Fibroblast of lung (primary cell): ENCODE measurements around the gene DYSF. TPM values are rescaled to one million over a fixed set of nuclear protein-coding genes. Genes with fewer than 3 reads are reported as not detected.

ENCODE experiments used
- DNase-seq, 2 donors: peaks; one replicate each; pipeline versions ENCODE4 v3.0.0 to v3.0.0-alpha.2; 2010; ENCODE audit warnings: low read depth in 2 of 2
- H2AFZ ChIP-seq: 2 replicates; pipeline ENCODE4 v1.5.1; 2012; ENCODE audit warnings: low read length, control low read depth, inconsistent platforms
- H3K27ac ChIP-seq: 2 replicates; pipeline ENCODE4 v1.5.1; 2011; ENCODE audit warnings: low read length, control low read depth; ENCODE audit not compliant: insufficient read depth
- H3K27me3 ChIP-seq: 2 replicates; pipeline ENCODE4 v1.5.1; 2011; ENCODE audit warnings: mild to moderate bottlenecking, low read length; ENCODE audit not compliant: control insufficient read depth, insufficient read depth
- H3K36me3 ChIP-seq: 2 replicates; pipeline ENCODE4 v1.5.1; 2011; ENCODE audit warnings: low read length; ENCODE audit not compliant: control insufficient read depth, insufficient read depth
- H3K4me1 ChIP-seq: 2 replicates; pipeline ENCODE4 v1.5.1; 2011; ENCODE audit warnings: low read length; ENCODE audit not compliant: control insufficient read depth, insufficient read depth; ENCODE audit errors: extremely low read depth
- H3K4me2 ChIP-seq: 2 replicates; pipeline ENCODE4 v1.5.1; 2011; ENCODE audit warnings: low read length, control low read depth; ENCODE audit not compliant: insufficient read depth; ENCODE audit errors: extremely low read depth
- H3K4me3 ChIP-seq, 4 experiments: fragments of 200-600 bp in 1 of 4; sonication (generic) in 1 of 4; replicated peaks in 1 of 4; 2 replicates each; pipeline ENCODE4 v1.5.1; 2011 to 2016; ENCODE audit warnings: low read length in 4 of 4, low read depth in 3 of 4, mild to moderate bottlenecking in 3 of 4, control low read depth in 2 of 4, inconsistent platforms in 1 of 4, mixed read lengths in 1 of 4; ENCODE audit not compliant: insufficient read depth in 1 of 4; ENCODE audit errors: control extremely low read depth in 1 of 4
- H3K79me2 ChIP-seq: 2 replicates; pipeline ENCODE4 v1.5.1; 2012; ENCODE audit warnings: mild to moderate bottlenecking, low read length, inconsistent platforms; ENCODE audit not compliant: control insufficient read depth, insufficient read depth
- H3K9ac ChIP-seq: 2 replicates; pipeline ENCODE4 v1.5.1; 2011; ENCODE audit warnings: mild to moderate bottlenecking, low read length, control low read depth; ENCODE audit not compliant: insufficient read depth
- H3K9me3 ChIP-seq: 2 replicates; pipeline ENCODE4 v1.5.1; 2012; ENCODE audit warnings: low read depth, low read length; ENCODE audit not compliant: control insufficient read depth, insufficient read depth
- H4K20me1 ChIP-seq: 2 replicates; pipeline ENCODE4 v1.5.1; 2011; ENCODE audit warnings: low read length; ENCODE audit not compliant: control insufficient read depth, insufficient read depth; ENCODE audit errors: extremely low read depth
- CTCF ChIP-seq, 2 donors: IDR thresholded peaks in 1 of 2; conservative IDR thresholded peaks in 1 of 2; 1 replicate in 1 of 2; 2 replicates in 1 of 2; pipeline ENCODE4 v1.5.1; 2011 to 2012; ENCODE audit warnings: low read length in 2 of 2, control low read depth in 1 of 2, inconsistent platforms in 1 of 2, low read depth in 1 of 2, mild to moderate bottlenecking in 1 of 2
- EZH2 ChIP-seq: IDR thresholded peaks from 2 replicates; pipeline ENCODE4 v1.5.1; 2012; ENCODE audit warnings: low read length, control low read depth, mild to moderate bottlenecking; ENCODE audit errors: missing control alignments
- polyA plus RNA-seq, 2 donors: library from polyadenylated mRNA; depleted of rRNA in 1 of 2; stranded (reverse) in 1 of 2; unstranded in 1 of 2; fragments of >200 nt; gene quantifications; 2 replicates each; pipeline ENCODE4 v1.2.1, GENCODE V29; 2011 to 2012; ENCODE audit warnings: missing spikeins in 1 of 2
- total RNA-seq: library from RNA; depleted of rRNA; stranded (reverse); fragments of >200 nt; gene quantifications from 2 replicates; pipeline ENCODE4 v1.2.1, GENCODE V29; 2014

Gene DYSF
- total and polyA plus RNA-seq, 2 donors (not counting 1 experiment from before 2014, with no cell fraction given) = under 0.01 to 0.67 TPM

GRCh38 chr2:71478806-71479205 is 25.4 kb downstream of the DYSF start:
- H3K79me2 ChIP-seq = no peaks in the 10 kb centered on the region
- no peaks in the 10 kb centered on the region for H3K4me1 ChIP-seq
- H4K20me1 ChIP-seq = no peaks in the 10 kb centered on the region
- no peaks in the 10 kb centered on the region for H3K9me3 ChIP-seq
- DNase-seq = no peak
- H2AFZ ChIP-seq = no peak overlapping the region
- no peak overlapping the region for H3K9ac ChIP-seq
- peaks cover 6% of the 10 kb centered on the region for H3K27me3 ChIP-seq
- no peak for TF ChIP-seq EZH2
- no peak for TF ChIP-seq CTCF (conservative IDR thresholded peaks at IDR 0.05 in 1 of 2, IDR thresholded peaks at IDR 0.05 in 1 of 2; ENCODE audit: low read depth in 1 of 2, low read length in 2 of 2)
- no peak overlapping the region for H3K27ac ChIP-seq
- no peaks in the 10 kb centered on the region for H3K36me3 ChIP-seq
- H3K4me3 ChIP-seq = no peak overlapping the region
- no peak overlapping the region for H3K4me2 ChIP-seq

GRCh38 chr2:71479261-71479660 is 25.9 kb downstream of the DYSF start:
- no peak for TF ChIP-seq EZH2
- no peak for TF ChIP-seq CTCF (conservative IDR thresholded peaks at IDR 0.05 in 1 of 2, IDR thresholded peaks at IDR 0.05 in 1 of 2; ENCODE audit: low read depth in 1 of 2, low read length in 2 of 2)

GRCh38 chr2:71481111-71481510 is 27.8 kb downstream of the DYSF start:
- H3K27ac ChIP-seq = no peak overlapping the region
- H3K9me3 ChIP-seq = no peaks in the 10 kb centered on the region
- no peak for TF ChIP-seq EZH2
- TF ChIP-seq CTCF (conservative IDR thresholded peaks at IDR 0.05 in 1 of 2, IDR thresholded peaks at IDR 0.05 in 1 of 2; ENCODE audit: low read depth in 1 of 2, low read length in 2 of 2) = no peak
- H2AFZ ChIP-seq = no peak overlapping the region
- no peak overlapping the region for H3K4me2 ChIP-seq
- no peak overlapping the region for H3K4me3 ChIP-seq
- no peaks in the 10 kb centered on the region for H3K4me1 ChIP-seq
- no peaks in the 10 kb centered on the region for H3K79me2 ChIP-seq
- no peaks in the 10 kb centered on the region for H3K36me3 ChIP-seq
- H3K27me3 ChIP-seq = peaks cover 3% of the 10 kb centered on the region
- DNase-seq = no peak
- H4K20me1 ChIP-seq = no peaks in the 10 kb centered on the region
- no peak overlapping the region for H3K9ac ChIP-seq

More at GRCh38 chr2:71479261-71479660, 25.9 kb downstream of the DYSF start:
- no peaks in the 10 kb centered on the region for H4K20me1 ChIP-seq
- no peak for DNase-seq
- H3K27me3 ChIP-seq = peaks cover 6% of the 10 kb centered on the region
- H3K79me2 ChIP-seq = no peaks in the 10 kb centered on the region
- no peak overlapping the region for H3K4me2 ChIP-seq
- H3K9ac ChIP-seq = no peak overlapping the region
- H3K27ac ChIP-seq = no peak overlapping the region
- H3K9me3 ChIP-seq = no peaks in the 10 kb centered on the region
- H2AFZ ChIP-seq = no peak overlapping the region
- H3K36me3 ChIP-seq = no peaks in the 10 kb centered on the region
- H3K4me1 ChIP-seq = no peaks in the 10 kb centered on the region
- H3K4me3 ChIP-seq = no peak overlapping the region
